ENCODE results near the gene GINM1. TPM values are rescaled to one million over a fixed set of nuclear protein-coding genes. Genes with fewer than 3 reads are reported as not detected.

Gene GINM1
- total RNA-seq, 1 experiment from 2014 or later = 20.6 TPM

GRCh38 chr6:149634315-149634714, 68.1 kb downstream of the GINM1 start:
- Histone ChIP-seq H3K4me3 (ENCODE audit: insufficient read depth, low read depth, low read length) (no peak overlapping the region), H3K27me3 (ENCODE audit: control insufficient read depth, insufficient read depth, low read length) (no peaks in the 10 kb centered on the region), H3K36me3 (replicated peaks; ENCODE audit: control insufficient read depth, insufficient read depth, low read length) (no peaks in the 10 kb centered on the region; the same call in none of the 2 replicates)
- no peak for DNase-seq

DNA sequence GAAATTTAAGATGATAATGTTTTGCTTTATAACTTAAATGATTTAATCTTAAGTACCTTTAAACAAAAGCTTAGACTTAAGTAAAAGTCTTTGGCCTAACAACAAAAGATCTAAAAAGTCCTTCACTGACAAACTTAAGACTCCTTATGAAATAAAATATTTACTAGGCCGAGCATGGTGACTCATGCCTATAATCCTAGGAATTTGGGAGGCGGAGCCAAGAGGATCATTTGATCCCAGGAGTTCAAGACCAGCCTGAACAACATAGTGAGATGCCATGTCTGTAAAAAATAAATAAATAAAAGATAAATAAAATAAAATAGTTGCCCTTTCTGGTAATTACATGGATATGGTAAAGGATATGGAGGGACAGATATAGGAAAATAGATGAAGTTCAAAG, 69.9 kb downstream of the GINM1 start:
- H3K36me3 ChIP-seq (replicated peaks; ENCODE audit: control insufficient read depth, insufficient read depth, low read length) = no peaks in the 10 kb centered on the region; the same call in none of the 2 replicates
- H3K4me3 ChIP-seq (ENCODE audit: insufficient read depth, low read depth, low read length) = no peak overlapping the region
- H3K27me3 ChIP-seq (ENCODE audit: control insufficient read depth, insufficient read depth, low read length) = no peaks in the 10 kb centered on the region
- DNase-seq = no peak

Other genes starting within 250 kb of the GINM1 start
- gene TAB2, start 248.7 kb upstream of the GINM1 start, total RNA-seq (2014; rRNA removed; shearing (Covaris generic)) = 25.5 and 34.1 TPM in 2 replicates
- gene SUMO4, start 166.1 kb upstream of the GINM1 start, total RNA-seq (2014; rRNA removed; shearing (Covaris generic)) = 0.48 and 0.87 TPM in 2 replicates
- 0.03 and 0.18 TPM in 2 replicates for gene ZC3H12D, start 81.4 kb upstream of the GINM1 start, total RNA-seq (2014; rRNA removed; shearing (Covaris generic))
- gene PPIL4, start 20.3 kb upstream of the GINM1 start, total RNA-seq (2014; rRNA removed; shearing (Covaris generic)) = 21.7 and 32.8 TPM in 2 replicates
- 24.9 and 27.2 TPM in 2 replicates for gene KATNA1, start 82.3 kb downstream of the GINM1 start, total RNA-seq (2014; rRNA removed; shearing (Covaris generic))
- 13.5 and 15.2 TPM in 2 replicates for gene LATS1, start 151.7 kb downstream of the GINM1 start, total RNA-seq (2014; rRNA removed; shearing (Covaris generic))
- gene NUP43, start 180.2 kb downstream of the GINM1 start, total RNA-seq (2014; rRNA removed; shearing (Covaris generic)) = 64.0 and 70.1 TPM in 2 replicates
- 104 and 118 TPM in 2 replicates for gene PCMT1, start 183.4 kb downstream of the GINM1 start, total RNA-seq (2014; rRNA removed; shearing (Covaris generic))